G401 (cell line): Measurements from ENCODE around the gene GCAT. TPM values are rescaled to one million over a fixed set of nuclear protein-coding genes. Genes with fewer than 3 reads are reported as not detected.

Experiments
- DNase-seq: peaks from one replicate; pipeline ENCODE4 v3.0.0-alpha.2; 2015; ENCODE audit warnings: low spot score
- in situ Hi-C: cut with HindIII; loops from 2 replicates; pipeline ENCODE4 v1.10.0; 2016; ENCODE audit warnings: low sequenced_read_pairs, mixed read lengths
- total RNA-seq: library from RNA; depleted of rRNA; stranded (reverse); fragments of >200 nt; shearing (Covaris generic); gene quantifications from 2 replicates; pipeline ENCODE4 v1.2.3, GENCODE V29; 2014

Gene GCAT
- total RNA-seq, 1 experiment from 2014 or later = 44.6 TPM

DNA sequence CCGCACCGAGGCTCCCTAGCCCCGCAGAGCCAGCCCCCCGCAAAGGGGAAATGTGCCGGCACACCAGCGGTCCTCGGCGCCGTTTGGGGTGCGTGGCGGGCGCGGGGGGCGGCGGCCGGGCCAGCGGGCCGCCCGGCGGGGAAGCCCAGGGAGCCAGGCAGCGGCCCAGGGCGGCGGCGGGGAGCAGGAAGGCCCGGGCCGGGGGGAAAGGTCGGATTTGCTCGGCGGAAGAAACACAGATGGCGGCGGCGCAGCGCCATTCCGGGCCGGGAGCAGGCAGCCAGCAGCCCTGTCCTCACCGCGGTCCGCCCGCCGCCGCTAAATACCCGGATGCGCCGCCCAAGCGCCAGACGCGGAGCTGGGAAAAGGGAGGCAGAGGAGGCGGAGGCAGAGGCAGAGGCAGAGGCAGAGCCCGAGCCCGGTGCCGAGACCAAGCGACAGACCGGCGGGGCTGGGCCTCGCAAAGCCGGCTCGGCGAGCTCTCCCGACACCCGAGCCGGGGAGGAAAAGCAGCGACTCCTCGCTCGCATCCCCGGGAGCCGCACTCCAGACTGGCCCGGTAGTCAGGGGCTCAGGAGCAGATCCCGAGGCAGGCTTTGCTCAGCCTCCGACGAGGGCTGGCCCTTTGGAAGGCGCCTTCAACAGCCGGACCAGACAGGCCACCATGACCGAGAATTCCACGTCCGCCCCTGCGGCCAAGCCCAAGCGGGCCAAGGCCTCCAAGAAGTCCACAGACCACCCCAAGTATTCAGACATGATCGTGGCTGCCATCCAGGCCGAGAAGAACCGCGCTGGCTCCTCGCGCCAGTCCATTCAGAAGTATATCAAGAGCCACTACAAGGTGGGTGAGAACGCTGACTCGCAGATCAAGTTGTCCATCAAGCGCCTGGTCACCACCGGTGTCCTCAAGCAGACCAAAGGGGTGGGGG lies 2.6 kb upstream of the GCAT start:
- DNase-seq = peak; percentile 85
- in situ Hi-C loops = no loop called here

DNA sequence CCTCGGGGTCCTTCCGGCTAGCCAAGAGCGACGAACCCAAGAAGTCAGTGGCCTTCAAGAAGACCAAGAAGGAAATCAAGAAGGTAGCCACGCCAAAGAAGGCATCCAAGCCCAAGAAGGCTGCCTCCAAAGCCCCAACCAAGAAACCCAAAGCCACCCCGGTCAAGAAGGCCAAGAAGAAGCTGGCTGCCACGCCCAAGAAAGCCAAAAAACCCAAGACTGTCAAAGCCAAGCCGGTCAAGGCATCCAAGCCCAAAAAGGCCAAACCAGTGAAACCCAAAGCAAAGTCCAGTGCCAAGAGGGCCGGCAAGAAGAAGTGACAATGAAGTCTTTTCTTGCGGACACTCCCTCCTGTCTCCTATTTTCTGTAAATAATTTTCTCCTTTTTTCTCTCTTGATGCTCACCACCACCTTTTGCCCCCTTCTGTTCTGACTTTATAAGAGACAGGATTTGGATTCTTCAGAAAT lies 1.9 kb upstream of the GCAT start:
- DNase-seq = peak; percentile 28
- in situ Hi-C loops = no loop called here

DNA sequence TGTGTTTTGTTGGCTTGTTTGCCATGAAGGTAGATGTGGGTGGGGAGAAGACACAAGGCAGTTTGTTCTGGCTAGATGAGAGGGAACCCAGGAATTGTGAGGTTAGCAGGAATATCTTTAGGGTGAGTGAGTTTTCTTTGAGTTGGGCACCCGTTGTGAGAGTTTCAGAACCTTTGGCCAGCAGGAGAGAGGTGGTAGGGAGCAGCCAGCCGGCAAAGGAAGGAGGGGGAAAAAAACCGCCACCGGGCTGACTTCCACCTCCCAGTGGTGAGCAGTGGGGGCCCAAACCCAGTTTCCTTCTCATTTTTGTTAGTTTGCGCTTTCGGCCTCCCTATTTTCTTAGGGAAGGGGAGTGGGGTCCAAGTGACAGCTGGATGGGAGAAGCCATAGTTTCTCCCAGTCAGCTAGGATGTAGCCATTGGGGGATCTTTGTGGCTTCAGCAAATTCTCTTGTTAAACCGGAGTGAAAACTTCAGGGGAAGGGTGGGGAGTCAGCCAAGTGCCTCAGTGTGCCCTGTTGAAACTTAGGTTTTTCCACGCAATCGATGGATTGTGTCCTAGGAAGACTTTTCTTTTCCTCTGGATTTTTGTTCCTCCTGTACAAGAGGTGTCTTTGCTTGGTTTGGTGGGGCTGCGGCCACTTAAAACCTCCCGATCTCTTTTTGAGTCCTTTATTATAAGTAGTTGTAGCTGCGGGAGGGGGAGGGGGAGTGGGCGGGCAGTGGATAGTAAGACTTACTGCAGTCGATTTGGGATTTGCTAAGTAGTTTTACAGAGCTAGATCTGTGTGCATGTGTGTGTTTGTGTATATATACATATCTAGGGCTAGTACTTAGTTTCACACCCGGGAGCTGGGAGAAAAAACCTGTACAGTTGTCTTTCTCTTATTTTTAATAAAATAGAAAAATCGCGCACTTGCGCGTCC lies 1.1 kb upstream of the GCAT start:
- in situ Hi-C loops = no loop called here
- DNase-seq = peak; percentile 41

DNA sequence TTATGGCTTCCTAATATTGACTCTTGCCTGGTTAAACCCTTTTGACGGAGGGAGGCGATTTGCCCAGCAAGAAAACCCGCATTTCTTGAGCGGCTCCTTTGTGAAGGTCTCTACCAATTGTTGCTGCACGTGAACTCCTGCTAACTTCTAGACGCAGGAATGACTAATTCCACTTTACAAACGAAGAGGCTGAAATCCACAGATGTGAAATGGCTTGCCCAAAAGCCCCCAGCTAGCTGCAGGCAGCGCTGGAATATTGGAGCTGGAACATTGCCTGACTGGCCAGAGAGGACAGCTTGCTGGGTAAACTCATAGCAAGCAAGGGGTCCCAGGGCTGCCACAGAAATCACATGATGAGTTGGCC lies 542 bp downstream of the GCAT start:
- in situ Hi-C loops = no loop called here
- no peak for DNase-seq

DNA sequence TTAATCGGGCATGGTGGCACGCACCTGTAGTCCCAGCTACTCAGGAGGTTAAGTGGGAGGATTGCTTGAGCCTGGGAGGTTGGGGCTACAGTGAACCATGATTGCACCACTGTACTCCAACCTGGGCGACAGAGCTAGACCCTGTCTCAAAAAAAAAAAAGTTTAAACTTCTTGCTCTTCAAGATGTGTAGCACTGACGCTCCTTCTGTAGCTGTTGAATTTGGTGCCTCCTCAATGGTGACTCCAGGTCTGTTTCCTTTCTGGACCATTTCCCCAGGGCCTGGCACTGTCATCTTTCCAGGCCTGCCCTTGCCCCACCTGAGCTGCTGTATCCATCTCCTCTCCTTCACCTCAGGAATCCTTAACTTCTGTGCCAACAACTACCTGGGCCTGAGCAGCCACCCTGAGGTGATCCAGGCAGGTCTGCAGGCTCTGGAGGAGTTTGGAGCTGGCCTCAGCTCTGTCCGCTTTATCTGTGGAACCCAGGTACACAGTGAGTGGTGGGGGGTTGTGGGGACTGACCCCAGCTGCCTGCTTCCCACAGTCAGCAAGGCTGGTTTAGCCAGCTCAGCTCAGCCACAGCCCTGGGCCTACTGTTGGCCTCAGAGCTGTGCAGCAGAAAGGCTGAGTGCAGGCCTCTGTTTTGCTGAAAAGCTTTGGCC lies 2.1 kb downstream of the GCAT start:
- in situ Hi-C loops = no loop called here

DNA sequence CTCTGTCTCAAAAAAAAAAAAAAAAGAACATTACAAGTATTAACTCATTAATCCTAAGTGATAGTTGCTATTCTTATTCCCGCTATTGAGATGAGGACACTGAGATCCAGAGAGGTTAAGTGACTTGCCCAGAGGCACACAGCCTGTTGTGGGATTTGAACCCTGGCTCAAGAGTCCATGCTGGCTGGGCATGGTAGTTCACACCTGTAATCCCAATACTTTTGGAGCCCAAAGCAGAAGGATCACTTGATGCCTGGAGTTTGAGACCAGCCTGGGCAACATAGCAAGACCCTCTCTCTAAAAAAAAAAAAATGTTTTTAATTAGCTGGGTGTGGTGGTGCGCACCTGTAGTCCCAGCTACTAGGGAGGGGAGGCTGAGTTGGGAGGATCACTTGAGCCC lies 4.1 kb downstream of the GCAT start:
- no peak for DNase-seq
- in situ Hi-C loops = no loop called here

More for the DNA sequence above, 2.1 kb downstream of the GCAT start:
- DNase-seq = no peak

DNA sequence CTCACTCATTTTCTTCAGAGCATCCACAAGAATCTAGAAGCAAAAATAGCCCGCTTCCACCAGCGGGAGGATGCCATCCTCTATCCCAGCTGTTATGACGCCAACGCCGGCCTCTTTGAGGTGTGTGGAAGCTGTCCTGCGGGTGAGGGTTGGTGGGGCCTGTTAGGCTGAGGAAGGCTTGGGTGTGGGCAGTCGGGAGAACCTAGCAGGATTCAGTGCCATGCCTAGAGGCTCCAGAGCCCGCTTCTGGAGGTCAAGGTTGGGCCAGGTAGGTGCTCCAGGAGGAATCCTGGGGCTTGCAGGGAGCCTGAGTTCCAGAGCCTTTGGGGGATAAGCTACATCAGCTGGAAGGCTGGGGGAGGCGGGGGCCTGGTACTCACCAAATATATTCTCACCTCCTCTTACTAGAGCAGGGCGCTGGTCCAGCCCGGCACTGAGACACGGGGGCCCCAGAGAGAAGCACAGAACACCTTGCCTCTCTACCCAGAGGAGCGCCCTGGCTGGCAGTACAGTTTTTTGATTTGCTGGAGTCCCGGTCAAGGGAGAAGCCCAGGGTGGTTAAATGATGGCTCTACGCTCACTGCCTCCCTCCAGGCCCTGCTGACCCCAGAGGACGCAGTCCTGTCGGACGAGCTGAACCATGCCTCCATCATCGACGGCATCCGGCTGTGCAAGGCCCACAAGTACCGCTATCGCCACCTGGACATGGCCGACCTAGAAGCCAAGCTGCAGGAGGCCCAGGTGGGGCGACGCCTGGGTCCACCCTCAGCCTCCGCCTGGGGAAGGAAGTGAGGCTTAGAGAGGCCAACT lies 5.3 kb downstream of the GCAT start:
- DNase-seq = no peak
- in situ Hi-C loops = no loop called here

DNA sequence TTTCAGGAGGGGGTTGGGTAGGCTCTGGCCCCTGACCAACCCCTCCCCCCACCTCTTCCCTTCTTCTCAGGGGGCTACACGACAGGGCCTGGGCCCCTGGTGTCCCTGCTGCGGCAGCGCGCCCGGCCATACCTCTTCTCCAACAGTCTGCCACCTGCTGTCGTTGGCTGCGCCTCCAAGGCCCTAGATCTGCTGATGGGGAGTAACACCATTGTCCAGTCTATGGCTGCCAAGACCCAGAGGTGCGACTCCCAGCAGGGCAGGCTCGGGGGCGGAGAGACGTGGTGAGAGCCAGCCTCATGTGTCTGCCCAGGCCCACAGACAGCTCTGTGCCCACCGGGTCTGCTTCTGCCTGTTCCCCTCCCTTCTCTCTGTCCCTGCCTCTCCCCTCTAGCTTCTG lies 7.9 kb downstream of the GCAT start:
- in situ Hi-C loops = loop anchor here (5.0 kb wide), 1 partner anchor 43 kb away; no protein-coding TSS in a partner anchor
- DNase-seq = no peak

DNA sequence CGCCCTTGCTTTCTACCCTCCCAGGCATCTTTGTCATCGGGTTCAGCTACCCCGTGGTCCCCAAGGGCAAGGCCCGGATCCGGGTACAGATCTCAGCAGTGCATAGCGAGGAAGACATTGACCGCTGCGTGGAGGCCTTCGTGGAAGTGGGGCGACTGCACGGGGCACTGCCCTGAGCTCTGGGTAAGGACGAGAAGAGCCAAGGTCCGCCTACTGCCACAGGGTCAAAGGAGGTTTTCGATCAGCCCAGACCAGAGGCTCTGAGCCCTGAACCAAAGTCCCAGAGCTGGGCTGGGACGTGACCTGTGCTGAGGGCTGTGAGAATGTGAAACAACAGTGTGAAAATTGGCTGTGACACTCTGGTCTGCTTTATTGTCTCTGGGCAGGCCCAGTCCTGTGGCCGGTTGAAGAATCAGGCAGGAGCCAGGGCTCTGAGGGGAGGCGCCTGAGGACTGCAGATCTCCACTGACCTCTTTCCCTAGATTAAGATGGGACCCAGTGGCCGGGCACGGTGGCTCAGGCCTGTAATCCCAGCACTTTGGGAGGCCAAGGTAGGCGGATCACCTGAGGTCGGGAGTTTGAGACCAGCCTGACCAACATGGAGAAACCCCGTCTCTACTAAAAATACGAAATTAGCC lies 8.9 kb downstream of the GCAT start:
- DNase-seq = no peak
- in situ Hi-C loops = loop anchor here (5.0 kb wide), 1 partner anchor 44 kb away; no protein-coding TSS in a partner anchor

DNA sequence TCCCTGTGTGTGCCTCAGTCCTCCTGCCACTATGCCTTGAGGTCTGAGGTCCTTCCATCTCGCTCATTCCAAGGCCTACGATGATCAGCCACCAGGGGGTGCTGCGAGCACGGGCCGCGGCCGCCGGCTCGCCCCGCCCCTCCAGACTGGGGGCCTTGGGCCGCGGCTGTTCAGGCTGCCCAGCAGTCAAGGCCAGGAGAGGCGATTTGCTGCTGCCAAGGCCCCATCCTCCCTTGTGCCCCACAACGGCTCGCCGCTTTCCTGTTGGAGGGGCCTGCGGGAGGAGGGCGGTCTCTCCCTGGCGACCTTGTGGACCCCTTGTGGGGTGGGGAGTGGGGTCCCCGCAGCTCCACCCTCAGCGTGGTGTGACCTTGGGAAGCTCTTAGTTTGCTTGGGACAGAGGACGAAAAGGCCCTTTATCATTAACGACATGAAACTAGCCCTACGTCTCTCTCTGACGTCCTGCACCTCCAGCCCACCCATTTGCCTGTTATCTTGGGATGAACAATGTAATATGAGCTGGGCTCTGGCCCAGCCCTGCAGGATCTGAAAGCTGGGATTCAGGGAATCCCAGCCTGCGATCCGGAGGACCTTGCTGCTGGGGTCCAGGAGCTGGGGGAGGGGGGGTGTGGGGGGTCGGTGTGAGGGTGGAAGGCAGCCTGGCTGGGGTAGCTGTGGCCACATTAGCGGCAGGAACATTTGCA lies 10.1 kb downstream of the GCAT start:
- in situ Hi-C loops = loop anchor here (5.0 kb wide), 1 partner anchor 46 kb away; no protein-coding TSS in a partner anchor
- peak; percentile 86 for DNase-seq

DNA sequence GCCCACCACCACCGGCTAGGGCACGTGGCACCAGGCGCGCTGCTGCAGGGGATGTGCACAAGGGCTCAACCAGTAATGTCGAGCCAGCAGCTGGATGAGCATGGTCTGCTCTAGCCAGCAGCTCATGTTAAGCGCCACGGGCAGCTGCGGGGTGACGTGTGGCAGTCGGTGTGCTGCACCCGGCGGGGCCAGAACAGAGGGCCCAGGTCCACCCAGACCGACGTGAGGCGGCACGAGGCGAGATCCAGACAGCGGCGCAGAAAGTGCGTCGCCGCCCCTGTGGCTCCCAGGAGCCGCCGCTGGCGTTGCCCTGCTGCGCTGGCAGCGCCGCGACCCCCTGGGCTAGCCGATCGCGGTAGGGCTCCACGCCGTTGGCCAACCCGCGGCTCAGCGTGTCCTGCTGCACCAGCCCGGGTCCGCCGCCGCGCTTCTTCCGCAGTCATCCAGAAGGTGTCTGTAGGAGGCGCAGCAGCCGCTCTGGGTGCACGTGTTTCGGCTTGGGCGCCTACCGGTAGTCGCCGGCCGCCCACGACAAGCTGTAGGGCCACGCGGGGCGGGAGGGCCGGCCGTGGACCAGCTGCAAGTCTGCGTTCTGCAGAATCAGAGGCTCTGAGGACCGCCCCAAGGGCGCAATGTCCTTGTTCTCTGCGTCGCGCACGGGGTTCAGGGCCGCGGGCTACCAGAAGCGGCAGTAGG lies 10.8 kb downstream of the GCAT start:
- peak; percentile 40 for DNase-seq
- in situ Hi-C loops = loop anchor here (5.0 kb wide), 1 partner anchor 46 kb away; no protein-coding TSS in a partner anchor

DNA sequence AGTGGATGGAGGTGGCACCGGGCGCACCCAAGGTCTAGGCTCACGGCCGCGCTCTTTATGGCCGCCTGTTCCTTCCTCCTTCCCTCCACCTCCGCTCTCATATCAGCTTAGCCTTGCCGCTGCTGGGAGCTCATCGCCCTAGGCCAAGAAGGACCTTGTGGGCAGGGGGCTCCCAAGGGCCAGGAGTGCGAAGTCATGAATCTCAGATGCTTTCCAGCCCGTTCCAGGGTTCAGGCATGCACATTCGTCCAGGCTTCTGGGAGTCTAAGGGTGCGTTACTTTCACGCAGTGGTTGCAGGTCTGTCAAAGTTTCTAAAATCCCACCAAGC lies 11.3 kb downstream of the GCAT start:
- no peak for DNase-seq
- in situ Hi-C loops = loop anchor here (5.0 kb wide), 1 partner anchor 47 kb away; no protein-coding TSS in a partner anchor

DNA sequence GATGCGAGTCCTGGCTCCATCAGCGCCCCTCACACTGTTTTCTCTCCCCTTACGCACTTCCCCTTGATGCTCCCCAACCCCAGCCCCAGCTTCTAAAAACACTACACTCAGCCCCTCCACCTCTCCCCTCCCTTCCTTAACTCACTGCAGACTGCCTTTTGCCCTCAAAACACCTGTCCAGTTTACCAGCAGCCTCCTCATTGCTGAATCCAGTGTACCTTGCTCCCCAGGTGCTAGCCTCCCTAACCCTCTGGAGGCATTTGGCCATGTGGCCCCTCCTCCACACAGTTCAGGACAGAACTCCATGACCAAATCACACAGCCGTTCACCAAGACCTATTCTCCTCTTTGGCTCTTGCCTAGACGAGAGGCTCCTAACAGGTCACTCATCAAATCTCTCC lies 12.6 kb downstream of the GCAT start:
- no peak for DNase-seq
- in situ Hi-C loops = no loop called here

DNA sequence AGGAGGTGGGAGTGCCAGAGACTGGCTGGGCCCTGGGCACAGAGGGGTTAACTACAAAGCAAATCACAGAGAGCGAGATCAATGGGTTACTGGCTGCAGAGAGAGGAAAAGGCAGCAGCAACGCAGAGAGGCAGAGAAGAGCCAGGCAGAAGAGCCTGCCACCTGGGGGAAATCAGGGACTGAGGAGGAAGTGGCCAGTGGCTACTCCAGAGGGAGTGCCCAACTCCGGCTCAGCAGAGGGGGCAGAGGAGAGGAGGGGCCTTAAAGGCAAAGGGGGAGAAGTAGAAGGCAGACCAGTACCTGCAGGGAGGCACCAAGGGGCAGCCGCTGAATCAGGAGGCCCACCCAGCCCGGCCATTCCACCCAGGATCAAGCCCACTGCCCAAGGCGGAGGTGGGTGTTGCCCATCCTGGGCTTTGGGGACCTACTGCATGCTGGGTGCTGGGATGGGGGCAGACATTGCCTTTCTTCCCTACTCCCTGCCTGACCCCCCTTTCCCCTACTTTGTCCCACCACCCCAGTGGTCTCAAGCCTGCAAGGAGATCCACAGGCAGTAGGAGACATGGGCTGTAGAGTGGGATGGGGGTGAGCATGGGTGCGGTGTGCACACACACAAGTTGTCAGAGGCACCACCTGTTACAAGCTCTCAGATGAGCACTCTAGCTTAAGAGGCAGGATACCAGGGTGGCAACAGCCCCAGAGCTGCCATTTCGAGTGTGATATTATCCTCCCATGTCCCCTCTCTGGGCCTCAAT lies 14.5 kb downstream of the GCAT start:
- DNase-seq = no peak
- in situ Hi-C loops = no loop called here

DNA sequence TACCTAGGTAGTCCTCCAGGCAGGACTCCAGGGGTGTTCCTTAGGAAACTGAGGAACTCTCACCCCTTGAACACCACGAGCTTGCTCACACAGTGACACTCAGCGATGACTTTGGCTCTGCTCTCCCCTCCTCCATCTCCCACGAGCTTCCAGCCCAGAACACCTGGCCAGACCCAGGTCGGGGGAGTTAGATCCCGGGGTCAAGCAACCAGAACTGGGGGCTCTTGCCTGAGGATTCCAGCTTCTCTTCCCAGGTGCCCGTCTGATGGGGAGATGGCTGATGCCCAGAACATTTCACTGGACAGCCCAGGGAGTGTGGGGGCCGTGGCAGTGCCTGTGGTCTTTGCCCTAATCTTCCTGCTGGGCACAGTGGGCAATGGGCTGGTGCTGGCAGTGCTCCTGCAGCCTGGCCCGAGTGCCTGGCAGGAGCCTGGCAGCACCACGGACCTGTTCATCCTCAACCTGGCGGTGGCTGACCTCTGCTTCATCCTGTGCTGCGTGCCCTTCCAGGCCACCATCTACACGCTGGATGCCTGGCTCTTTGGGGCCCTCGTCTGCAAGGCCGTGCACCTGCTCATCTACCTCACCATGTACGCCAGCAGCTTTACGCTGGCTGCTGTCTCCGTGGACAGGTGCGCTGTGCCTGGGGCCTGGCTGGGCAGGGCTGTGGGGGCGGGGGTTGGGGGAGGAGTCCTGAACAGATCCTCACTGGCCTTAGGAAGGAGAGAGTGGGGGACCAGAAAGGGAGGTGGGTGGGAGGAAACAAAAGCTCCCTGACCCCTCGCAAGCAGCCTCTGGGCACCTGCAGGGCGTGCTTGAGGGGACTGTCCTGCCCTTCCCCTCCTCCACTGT lies 15.6 kb downstream of the GCAT start, which contains the start of gene GALR3:
GALR3 (plus strand) TSS at position 249 of the 852 bp plus-strand sequence; CDS start at position 274, 25 bp downstream.
- peak; percentile 67 for DNase-seq
- in situ Hi-C loops = no loop called here
